ENCODE measurements around the gene RANBP10. TPM values are rescaled to one million over a fixed set of nuclear protein-coding genes. Genes with fewer than 3 reads are reported as not detected.
"Not testable (repeated sequence)": the region's sequence is repeated elsewhere in the genome, so short reads cannot be mapped to it uniquely, and the experiment has no call there.

RANBP10 gene
- total RNA-seq, 4 donors from 2014 or later = 6.4 to 12.9 (median 10.8) TPM

- Histone ChIP-seq H3K9me3 (no peaks in the 10 kb centered on the region), H3K27ac (peak overlapping the region; percentile 43 to 78 (median 74)), H3K27me3 (no peaks in the 10 kb centered on the region), H3K4me3 (no peak overlapping the region), H3K4me1 (peaks cover 0 to 28% (median 4%) of the 10 kb centered on the region in 3 donors), H3K36me3 (peaks cover 0 to 22% (median 0%) of the 10 kb centered on the region in 3 donors)
- no peak for DNase-seq
- no peak for TF ChIP-seq POLR2A (IDR thresholded peaks at IDR 0.05)
- no peak for TF ChIP-seq CTCF (IDR thresholded peaks at IDR 0.05)
- 63 to 76% methylated on average over 4 of the region's 4 CpGs for WGBS, 2 donors
- intact Hi-C loops (cut with DNase I) = no loop called here
Observed at GRCh38 chr16:67697422-67698185, 108.8 kb downstream of the RANBP10 start.

GRCh38 chr16:67694611-67695010 is 111.7 kb downstream of the RANBP10 start:
- H3K4me3 ChIP-seq = no peak overlapping the region
- DNase-seq = no peak
- 60 to 68% methylated on average over 2 of the region's 2 CpGs for WGBS, 2 donors
- peaks cover 0 to 26% (median 4%) of the 10 kb centered on the region in 3 donors for H3K4me1 ChIP-seq
- peaks cover 0 to 13% (median 0%) of the 10 kb centered on the region in 3 donors for H3K36me3 ChIP-seq
- TF ChIP-seq CTCF (IDR thresholded peaks at IDR 0.05) (no peak), POLR2A (IDR thresholded peaks at IDR 0.05) (no peak)
- H3K27ac ChIP-seq = no peak overlapping the region
- no peaks in the 10 kb centered on the region for H3K9me3 ChIP-seq
- intact Hi-C loops (cut with DNase I) = no loop called here
- H3K27me3 ChIP-seq = no peaks in the 10 kb centered on the region

- H3K9me3 ChIP-seq; H3K36me3 ChIP-seq; intact Hi-C loops (cut with DNase I); H3K4me3 ChIP-seq; H3K27me3 ChIP-seq; H3K27ac ChIP-seq; DNase-seq: not testable (repeated sequence)
- peaks cover 0 to 25% (median 4%) of the 10 kb centered on the region in 3 donors for H3K4me1 ChIP-seq
- 85 to 90% methylated on average over 8 of the region's 8 CpGs for WGBS, 2 donors
Observed at GRCh38 chr16:67693517-67694285, 112.7 kb downstream of the RANBP10 start.

- 76 to 86% methylated on average over 15 to 16 of the region's 17 CpGs for WGBS, 2 donors
- Histone ChIP-seq H3K9me3 (no peaks in the 10 kb centered on the region), H3K36me3 (peaks cover 0 to 46% (median 5%) of the 10 kb centered on the region in 3 donors), H3K27me3 (no peaks in the 10 kb centered on the region), H3K4me3 (no peak overlapping the region), H3K27ac (peak overlapping the region; percentile 44 to 80 (median 66)), H3K4me1 (peaks cover 11 to 35% (median 12%) of the 10 kb centered on the region in 3 donors)
- intact Hi-C loops (cut with DNase I) = no loop called here
- DNase-seq = no peak
- TF ChIP-seq POLR2A (IDR thresholded peaks at IDR 0.05) = no peak
- no peak for TF ChIP-seq CTCF (IDR thresholded peaks at IDR 0.05)
Observed at GRCh38 chr16:67685388-67686112, 120.8 kb downstream of the RANBP10 start.

GRCh38 chr16:67683767-67684166 is 122.6 kb downstream of the RANBP10 start:
- DNase-seq = no peak
- Histone ChIP-seq H3K36me3 (peaks cover 0 to 60% (median 5%) of the 10 kb centered on the region in 3 donors), H3K4me3 (no peak overlapping the region), H3K27ac (peak overlapping the region; percentile 36 to 80 (median 52)), H3K4me1 (peaks cover 11 to 37% (median 12%) of the 10 kb centered on the region in 3 donors), H3K9me3 (no peaks in the 10 kb centered on the region), H3K27me3 (no peaks in the 10 kb centered on the region)
- TF ChIP-seq CTCF (IDR thresholded peaks at IDR 0.05) (no peak), POLR2A (IDR thresholded peaks at IDR 0.05) (no peak)
- 83 to 94% methylated on average over 4 of the region's 4 CpGs for WGBS, 2 donors
- intact Hi-C loops (cut with DNase I) = no loop called here

Data from esophagus squamous epithelium (tissue), 5 donors.